HG03520 (cell line): Measurements from ENCODE around the gene CCSAP.

Source experiments
- ATAC-seq: cut with Tn5 transposase; IDR thresholded peaks from one replicate; pipeline ENCODE4 v1.9.1; 2021; ENCODE audit warnings: mild to moderate bottlenecking, moderate library complexity; ENCODE audit not compliant: unreplicated experiment

CCSAP gene

DNA sequence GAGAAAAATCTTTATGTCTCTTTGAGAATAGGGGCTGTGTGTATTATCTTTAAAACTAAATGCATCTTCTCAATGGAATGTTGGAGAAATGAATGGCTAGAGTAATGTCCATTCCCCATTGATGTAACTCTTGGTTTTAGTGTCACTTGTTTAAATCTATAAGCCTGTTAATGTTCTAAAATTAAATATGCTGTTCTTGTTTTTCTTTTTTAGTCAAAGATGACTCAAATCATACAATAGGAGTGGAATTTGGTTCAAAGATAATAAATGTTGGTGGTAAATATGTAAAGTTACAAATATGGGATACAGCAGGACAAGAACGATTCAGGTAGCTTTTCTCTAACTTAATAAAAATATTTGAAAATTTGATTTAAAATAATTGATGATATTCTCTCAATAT is 54.3 kb downstream of the CCSAP start:
- no peak for ATAC-seq

DNA sequence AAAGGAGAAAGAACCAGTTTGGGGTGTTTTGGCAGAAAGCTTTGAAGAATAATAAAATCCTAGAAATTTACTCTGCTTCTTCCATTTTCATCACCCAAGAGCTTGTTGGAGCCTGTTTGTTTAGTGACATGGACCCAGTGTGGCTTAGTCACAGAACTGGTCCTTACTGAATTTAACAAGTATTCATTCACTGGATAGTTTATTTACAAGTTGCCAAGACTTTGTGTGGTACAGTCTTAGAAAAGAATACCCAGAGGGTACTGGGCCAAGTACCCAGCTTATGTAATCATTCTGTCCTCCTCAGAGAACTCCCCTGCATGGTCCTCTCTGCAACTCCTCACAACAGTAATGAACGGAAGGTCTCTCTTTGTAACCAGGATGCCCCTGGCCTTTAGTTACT is 55.6 kb downstream of the CCSAP start:
- no peak for ATAC-seq

- ATAC-seq, result no peak
These were observed 56.6 kb downstream of the CCSAP start for GRCh38 chr1:229286099-229286766.

DNA sequence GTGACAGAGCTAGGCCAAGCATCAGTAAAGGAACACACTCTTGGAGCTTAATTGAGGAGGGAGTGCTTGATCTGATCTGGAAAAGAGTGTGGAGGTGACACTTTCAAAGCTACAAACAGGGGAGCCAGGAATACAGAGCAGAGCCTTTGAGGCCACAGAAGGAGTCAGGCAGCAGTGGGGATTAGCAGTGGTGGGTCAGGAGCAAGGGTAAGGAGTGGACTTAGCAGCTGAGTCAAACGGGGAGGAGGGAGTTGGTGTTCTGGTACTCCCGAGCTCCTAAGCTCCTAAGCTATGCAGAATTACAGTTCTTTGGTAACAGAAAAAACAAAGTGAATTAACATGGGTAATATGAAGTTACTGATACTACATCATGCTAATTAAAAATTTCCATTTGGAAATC is 57.4 kb downstream of the CCSAP start:
- ATAC-seq, result no peak

DNA sequence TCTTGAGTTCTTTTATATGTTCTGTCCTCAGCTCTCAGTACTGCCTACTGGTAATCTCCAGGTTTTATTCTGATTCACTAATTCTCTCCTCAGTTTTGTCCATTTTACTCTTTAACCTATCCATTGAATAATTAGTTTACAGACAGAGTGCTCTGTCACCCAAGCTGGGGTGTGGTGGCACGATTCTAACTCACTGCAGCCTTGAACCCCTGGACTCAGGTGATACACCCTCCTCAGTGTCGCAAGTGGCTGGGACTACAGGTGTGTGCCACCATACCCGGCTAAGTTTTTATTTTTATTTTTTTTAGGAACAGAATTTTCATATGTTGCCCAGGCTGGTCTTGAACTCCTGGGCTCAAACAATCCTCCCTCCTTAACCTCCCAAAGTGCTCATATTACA is 58.0 kb downstream of the CCSAP start:
- ATAC-seq, result no peak

DNA sequence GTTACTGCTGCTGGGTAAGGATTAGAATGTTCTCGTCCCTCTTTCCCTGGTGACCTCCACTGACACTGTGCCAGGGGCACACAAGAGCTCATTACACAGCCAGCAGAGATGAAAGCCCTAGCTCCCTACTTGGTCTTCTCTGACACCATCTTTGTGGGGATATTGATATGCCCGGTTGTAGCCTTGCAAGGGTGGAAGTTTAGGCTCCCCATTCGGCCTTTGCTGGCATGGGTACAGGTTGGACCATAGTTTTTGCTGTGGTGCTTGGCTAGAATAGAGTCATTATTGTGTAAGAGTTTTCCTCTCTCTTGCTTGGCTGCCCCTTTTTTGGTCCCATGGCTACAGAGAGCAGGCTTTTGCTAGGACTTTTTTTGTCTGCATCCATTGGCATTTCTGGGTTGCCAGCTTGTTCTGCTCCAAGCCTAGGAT is 59.6 kb downstream of the CCSAP start:
- no peak for ATAC-seq

DNA sequence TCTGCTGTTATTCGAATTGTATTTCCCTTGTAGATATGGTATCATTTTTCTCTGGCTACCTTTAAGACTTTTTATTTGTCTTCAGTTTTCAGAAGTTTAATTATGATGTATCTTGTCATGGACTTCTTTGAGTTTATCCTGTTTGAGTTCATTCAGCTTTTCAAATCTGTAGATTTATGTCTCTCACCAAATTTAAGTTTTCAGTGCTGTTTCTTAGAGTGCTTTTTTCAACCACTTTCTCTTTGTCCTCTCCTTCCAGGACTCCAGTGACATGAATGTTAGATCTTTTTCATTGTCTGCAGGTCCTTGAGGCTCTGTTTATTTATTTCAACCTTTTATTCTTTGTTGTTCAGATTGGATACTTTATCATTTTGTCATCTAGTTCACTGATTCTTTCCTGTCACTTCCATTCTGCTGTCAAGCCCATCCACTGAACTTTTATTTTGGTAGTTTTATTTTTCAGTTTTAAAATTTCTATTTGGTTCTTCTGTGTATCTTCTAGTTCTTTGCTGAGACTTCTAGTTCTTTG is 60.5 kb downstream of the CCSAP start:
- no peak for ATAC-seq

GRCh38 chr1:229281339-229281926 is 61.4 kb downstream of the CCSAP start:
- no peak for ATAC-seq

DNA sequence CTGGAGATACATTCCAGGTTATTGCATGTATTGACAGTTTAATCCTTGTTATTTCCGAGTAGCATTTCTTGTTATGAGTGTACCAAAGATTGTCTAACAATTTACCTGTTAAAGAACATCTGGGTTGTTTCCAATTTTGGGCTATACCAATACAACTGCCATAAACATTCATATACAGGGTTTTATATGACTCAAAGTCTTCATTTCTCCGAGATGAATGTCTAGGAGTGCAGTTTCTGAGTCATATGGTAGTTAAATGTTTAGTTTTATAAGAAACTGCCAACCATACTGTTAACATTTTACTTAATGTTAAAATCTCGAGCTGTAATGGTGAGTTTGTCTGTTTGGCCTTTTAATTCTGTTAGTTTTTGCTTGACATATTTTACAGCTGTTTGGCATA is 61.9 kb downstream of the CCSAP start:
- ATAC-seq, result no peak

DNA sequence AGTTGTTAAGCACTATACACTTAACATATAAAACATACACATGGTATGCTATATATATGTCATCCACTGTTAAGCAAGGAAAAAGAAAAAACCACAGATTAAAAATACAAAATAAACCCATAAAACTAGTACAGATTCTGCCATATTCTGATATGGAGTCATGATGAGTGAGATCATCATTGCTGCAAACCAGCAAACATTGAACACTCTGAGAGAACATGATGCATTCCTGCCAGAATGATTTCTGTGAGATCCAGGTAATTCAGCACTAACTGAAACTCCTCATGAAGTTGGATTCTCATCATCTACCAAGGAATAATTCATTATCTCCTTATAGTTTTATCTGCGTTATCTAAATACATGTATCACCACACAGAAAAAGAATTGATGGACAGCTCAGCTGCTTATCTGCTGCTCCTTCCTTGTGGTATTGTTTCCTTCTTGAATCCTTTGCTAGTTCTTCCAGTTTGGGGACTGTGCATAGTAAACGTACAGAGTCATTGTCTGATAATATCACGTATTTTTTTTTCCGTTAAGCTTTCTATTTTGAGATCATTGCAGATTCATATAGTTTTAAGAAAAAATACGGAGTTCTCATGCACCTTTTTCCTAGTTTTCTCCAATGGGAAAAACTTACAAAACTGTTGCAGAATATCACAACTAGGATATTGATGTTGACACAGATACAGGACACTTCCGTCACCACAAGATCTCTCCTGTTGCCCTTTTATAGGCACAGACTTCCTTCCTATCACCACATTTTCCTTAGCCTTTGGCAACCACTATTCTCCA is 62.6 kb downstream of the CCSAP start:
- no peak for ATAC-seq

DNA sequence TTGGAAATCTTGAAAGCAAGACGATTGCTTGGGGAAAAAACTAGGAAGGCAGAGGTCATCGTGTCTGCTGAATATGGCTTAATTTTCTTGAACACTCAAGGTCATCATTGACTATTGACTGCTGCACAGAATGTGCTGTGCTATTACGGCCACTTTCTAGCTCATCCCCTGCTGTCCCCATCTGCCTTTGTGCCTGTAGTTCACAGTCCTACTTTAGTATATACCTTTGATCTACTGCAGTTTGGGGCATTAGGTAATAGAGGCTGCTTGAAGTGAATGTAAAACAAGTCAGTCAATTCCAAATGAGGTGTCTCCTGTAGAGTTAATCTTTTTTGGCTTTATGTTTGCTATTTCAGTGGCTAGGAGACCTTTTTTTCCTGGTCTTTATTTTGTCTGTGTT is 63.6 kb downstream of the CCSAP start:
- ATAC-seq, result no peak

DNA sequence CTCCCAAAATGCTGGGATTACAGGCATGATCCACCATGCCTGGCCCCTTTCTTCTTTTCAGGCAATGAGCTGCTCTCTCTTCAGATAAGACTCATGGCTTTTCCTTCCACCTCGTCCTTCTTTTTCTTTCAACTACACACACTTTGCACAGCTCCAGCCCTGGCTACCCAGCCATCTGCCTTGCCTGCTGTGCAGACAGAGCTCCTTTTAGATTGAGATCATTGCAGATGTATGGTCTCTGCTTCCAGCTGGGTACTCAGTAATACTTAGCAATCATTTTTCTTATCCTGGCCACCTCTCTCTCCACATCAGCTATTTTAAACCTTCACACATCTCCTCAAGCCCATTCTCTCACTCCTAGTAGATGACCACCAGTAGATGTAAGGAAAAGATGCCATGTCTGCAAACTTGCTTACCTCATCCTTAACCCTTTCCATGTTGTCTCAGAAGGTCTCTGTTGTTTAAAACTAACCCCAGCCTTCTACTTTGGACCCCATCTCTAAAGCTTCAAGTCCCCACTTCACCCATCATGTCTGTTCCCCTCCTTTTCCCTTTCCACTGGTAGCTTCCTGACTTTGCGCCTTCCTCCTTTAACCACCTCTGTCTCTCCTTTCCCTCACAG is 64.6 kb downstream of the CCSAP start:
- no peak for ATAC-seq

DNA sequence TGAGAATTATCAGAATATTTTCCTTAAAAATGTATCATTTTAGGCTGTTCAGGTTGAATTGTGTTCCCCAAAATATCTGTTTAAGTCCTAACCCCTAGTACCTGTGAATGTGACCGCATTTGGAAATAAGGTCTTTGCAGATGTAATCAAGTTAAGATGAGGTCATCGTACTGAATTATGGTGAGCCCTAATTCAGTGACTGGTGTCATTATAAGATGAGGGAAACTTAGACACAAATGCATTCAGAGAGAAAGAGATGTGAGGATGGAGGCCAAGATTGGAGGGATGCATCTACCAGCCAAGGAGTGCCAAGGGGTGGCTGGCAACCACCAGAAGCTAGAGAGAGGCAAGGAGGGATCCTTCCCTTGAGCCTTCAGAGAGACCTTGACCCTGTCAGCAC is 67.8 kb downstream of the CCSAP start:
- no peak for ATAC-seq

DNA sequence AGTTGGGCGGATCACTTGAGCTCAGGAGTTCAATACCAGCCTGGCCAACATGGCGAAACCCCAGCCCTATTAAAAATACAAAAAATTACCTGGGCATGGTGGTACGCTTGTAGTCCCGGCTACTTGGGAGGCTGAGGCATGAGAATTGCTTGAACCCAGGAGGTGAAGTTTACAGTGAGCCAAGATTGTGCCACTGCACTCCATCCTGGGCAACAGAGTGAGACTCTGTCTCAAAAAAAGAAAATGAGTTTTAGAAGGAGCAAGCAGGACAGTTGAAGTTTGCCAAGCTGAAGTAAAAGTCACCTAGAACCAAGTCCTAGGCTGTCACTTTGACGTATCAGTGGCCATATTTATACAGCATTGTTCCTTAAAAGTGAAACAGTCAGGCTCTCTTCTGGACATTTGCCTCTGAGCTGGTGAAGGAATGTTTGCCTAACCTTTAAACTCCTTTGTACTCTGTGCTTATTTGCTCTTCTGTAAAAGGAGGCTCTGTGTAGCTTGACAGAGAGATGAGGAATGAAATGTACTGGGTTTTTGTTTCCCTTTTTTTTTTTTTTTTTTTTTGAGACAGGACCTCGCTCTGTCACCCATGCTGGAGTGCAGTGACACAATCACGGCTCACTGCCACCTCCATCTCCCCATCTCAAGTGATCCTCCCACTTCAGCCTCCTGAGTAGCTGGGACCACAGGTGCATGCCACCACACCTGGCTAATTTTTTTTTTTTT is 69.2 kb downstream of the CCSAP start:
- ATAC-seq, result no peak

DNA sequence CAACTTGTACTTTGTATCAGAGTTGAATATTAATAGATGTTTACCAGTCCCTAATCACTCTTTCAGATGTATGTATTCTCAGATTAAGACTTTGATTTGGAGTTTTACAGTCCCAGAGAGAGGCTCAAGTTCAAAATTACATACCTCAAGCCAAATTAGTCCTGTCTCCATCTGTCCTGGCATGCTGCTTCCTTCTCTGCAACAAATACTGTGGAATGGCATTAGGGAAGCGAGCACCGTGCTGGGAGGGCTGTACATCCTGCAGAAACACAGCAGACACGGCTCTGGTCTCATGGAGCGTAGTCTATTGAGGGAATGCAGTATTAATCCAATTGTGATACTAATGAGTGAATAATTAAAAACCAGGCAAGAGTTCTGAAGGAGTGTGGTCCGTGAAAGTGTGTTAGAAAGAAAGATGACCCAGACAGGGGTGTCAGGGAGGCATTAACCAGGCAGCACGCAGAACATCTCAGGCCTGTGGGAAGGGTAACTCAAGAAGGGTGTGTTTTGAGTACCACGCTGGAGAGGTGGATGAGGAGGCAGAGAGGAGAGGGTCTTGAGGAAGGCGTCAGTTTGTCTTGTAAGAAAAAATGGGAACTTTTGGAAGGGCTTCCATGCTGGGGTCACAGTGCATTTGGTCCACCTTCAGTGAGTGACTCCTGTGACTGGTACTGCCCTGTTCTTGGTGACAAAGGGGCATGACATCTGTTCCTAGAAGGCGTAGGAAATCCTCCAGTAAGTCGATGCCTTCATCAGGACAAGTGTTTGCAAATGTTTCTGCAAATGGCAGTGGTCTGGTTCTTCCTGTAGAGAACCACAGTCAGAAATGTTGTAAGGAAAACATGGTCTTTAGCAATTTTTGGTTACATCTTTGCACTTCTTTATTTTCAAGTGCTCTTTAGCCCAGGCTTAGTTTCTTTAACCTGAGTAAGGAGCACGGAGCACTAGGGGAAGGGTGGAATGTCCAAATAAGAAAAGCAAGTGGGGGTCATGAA is 70.4 kb downstream of the CCSAP start:
- no peak for ATAC-seq

GRCh38 chr1:229271448-229272159 is 71.2 kb downstream of the CCSAP start:
- peak; percentile 38 for ATAC-seq
